Measurements from ENCODE around the gene KIN. TPM values are rescaled to one million over a fixed set of nuclear protein-coding genes. Genes with fewer than 3 reads are reported as not detected.

Gene KIN
- total and polyA plus RNA-seq, 2 donors from 2014 or later: 10.8 to 12.9 TPM

GRCh38 chr10:7702288-7702812, 85.4 kb downstream of the KIN start:
- Histone ChIP-seq H3K9me3 (ENCODE audit: control insufficient read depth in 2 of 3, insufficient read depth in 1 of 3, low read length in 3 of 3) (no peaks in the 10 kb centered on the region), H3K4me3 (ENCODE audit: low read length in 3 of 3) (no peak overlapping the region), H3K9ac (ENCODE audit: low read length in 3 of 3) (no peak overlapping the region), H3K27ac (ENCODE audit: low read depth in 2 of 2, low read length in 2 of 2) (no peak overlapping the region), H3K4me1 (ENCODE audit: control insufficient read depth in 2 of 3, insufficient read depth in 2 of 3, low read depth in 1 of 3, low read length in 3 of 3) (peaks cover 0 to 3% (median 2%) of the 10 kb centered on the region in 3 donors), H3K36me3 (ENCODE audit: control insufficient read depth in 2 of 3, insufficient read depth in 3 of 3, low read length in 3 of 3) (no peaks in the 10 kb centered on the region), H3K27me3 (ENCODE audit: control insufficient read depth, insufficient read depth, low read length) (no peaks in the 10 kb centered on the region)
- intact Hi-C loops (cut with DNase I): no loop called here
- no peak for TF ChIP-seq CTCF (IDR thresholded peaks at IDR 0.05; ENCODE audit: borderline replicate concordance, extremely low read depth, insufficient read depth)
- no peak for DNase-seq
- no peak for FAIRE-seq

GRCh38 chr10:7701158-7701742, 86.5 kb downstream of the KIN start:
- no peak for TF ChIP-seq CTCF (IDR thresholded peaks at IDR 0.05; ENCODE audit: borderline replicate concordance, extremely low read depth, insufficient read depth)
- H3K9me3 ChIP-seq (ENCODE audit: control insufficient read depth in 2 of 3, insufficient read depth in 1 of 3, low read length in 3 of 3): no peaks in the 10 kb centered on the region
- H3K27ac ChIP-seq (ENCODE audit: low read depth in 2 of 2, low read length in 2 of 2): no peak overlapping the region
- no peak for FAIRE-seq
- H3K27me3 ChIP-seq (ENCODE audit: control insufficient read depth, insufficient read depth, low read length): no peaks in the 10 kb centered on the region
- no peak overlapping the region for H3K4me3 ChIP-seq (ENCODE audit: low read length in 3 of 3)
- DNase-seq: no peak
- H3K4me1 ChIP-seq (ENCODE audit: control insufficient read depth in 2 of 3, insufficient read depth in 2 of 3, low read depth in 1 of 3, low read length in 3 of 3): peaks cover 0 to 14% (median 4%) of the 10 kb centered on the region in 3 donors
- no peaks in the 10 kb centered on the region for H3K36me3 ChIP-seq (ENCODE audit: control insufficient read depth in 2 of 3, insufficient read depth in 3 of 3, low read length in 3 of 3)
- H3K9ac ChIP-seq (ENCODE audit: low read length in 3 of 3): no peak overlapping the region
- intact Hi-C loops (cut with DNase I): no loop called here

Other genes starting within 250 kb of the KIN start
- gene ITIH5, start 121.0 kb downstream of the KIN start, total RNA-seq: 13.1 TPM
- 23.3 TPM for gene ITIH5, start 121.0 kb downstream of the KIN start, polyA plus RNA-seq (ENCODE audit: insufficient read depth, low read depth, low replicate concordance)
- 0.13 TPM for gene ITIH2, start 84.7 kb downstream of the KIN start, total RNA-seq
- gene ITIH2, start 84.7 kb downstream of the KIN start, polyA plus RNA-seq (ENCODE audit: insufficient read depth, low read depth, low replicate concordance): 1.2 TPM
- 269 TPM for gene ATP5F1C, start 184 bp upstream of the KIN start, total RNA-seq
- 695 TPM for gene ATP5F1C, start 184 bp upstream of the KIN start, polyA plus RNA-seq (ENCODE audit: insufficient read depth, low read depth, low replicate concordance)
- gene TAF3, start 30.5 kb upstream of the KIN start, total RNA-seq: 8.7 TPM
- 4.0 TPM for gene TAF3, start 30.5 kb upstream of the KIN start, polyA plus RNA-seq (ENCODE audit: insufficient read depth, low read depth, low replicate concordance)